Measurements from ENCODE around the gene DDX25. TPM values are rescaled to one million over a fixed set of nuclear protein-coding genes. Genes with fewer than 3 reads are reported as not detected.
A peak's percentile ranks its signal among the peaks of the same experiment; 100 is the strongest.

Gene DDX25
- total RNA-seq, 1 donor from 2014 or later = 1.8 TPM

DNA sequence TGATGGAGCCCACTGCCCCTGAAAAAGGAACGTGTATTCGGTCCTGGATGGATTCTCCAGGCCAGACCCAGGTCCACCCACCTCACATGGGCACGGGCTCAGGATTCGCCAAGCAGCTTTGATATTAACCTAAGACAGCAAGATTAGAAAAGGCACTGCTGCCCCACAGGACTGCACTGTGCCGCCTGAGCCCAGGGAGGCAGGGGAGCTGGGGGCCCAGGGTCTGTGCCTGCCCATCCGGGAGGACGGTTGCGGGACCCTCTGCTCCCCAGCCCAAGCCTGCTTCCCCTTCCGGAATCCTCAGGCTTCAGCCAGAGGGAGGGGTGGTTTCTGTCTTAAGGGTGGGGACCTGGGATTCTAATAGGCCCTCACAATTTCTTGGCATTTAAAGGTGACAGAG lies 28.0 kb downstream of the DDX25 start:
- no peaks in the 10 kb centered on the region for H3K9me3 Mint-ChIP-seq
- no peak overlapping the region for H3K4me3 Mint-ChIP-seq
- peak; percentile 36 for DNase-seq (ENCODE audit: extremely low spot score, unreplicated experiment)
- H3K27me3 Mint-ChIP-seq = peaks cover 2% of the 10 kb centered on the region
- TF ChIP-seq, protein P1, sequence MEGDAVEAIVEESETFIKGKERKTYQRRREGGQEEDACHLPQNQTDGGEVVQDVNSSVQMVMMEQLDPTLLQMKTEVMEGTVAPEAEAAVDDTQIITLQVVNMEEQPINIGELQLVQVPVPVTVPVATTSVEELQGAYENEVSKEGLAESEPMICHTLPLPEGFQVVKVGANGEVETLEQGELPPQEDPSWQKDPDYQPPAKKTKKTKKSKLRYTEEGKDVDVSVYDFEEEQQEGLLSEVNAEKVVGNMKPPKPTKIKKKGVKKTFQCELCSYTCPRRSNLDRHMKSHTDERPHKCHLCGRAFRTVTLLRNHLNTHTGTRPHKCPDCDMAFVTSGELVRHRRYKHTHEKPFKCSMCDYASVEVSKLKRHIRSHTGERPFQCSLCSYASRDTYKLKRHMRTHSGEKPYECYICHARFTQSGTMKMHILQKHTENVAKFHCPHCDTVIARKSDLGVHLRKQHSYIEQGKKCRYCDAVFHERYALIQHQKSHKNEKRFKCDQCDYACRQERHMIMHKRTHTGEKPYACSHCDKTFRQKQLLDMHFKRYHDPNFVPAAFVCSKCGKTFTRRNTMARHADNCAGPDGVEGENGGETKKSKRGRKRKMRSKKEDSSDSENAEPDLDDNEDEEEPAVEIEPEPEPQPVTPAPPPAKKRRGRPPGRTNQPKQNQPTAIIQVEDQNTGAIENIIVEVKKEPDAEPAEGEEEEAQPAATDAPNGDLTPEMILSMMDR (conservative IDR thresholded peaks at IDR 0.05) = no peak
- no peaks in the 10 kb centered on the region for H3K36me3 Mint-ChIP-seq
- H3K4me1 Mint-ChIP-seq (ENCODE audit: unreplicated experiment) = peaks cover 34% of the 10 kb centered on the region
- no peak overlapping the region for H3K27ac Mint-ChIP-seq

- TF ChIP-seq, protein P1 (conservative IDR thresholded peaks at IDR 0.05) = no peak
- H3K4me3 Mint-ChIP-seq = no peak overlapping the region
Measured at GRCh38 chr11:125933030-125933813, 28.9 kb downstream of the DDX25 start.

GRCh38 chr11:125934473-125934872 lies 30.2 kb downstream of the DDX25 start:
- DNase-seq (ENCODE audit: extremely low spot score, unreplicated experiment) = no peak
- Mint-ChIP-seq H3K36me3 (no peaks in the 10 kb centered on the region), H3K4me3 (no peak overlapping the region), H3K9me3 (no peaks in the 10 kb centered on the region), H3K27ac (no peak overlapping the region), H3K27me3 (peaks cover 2% of the 10 kb centered on the region), H3K4me1 (ENCODE audit: unreplicated experiment) (peaks cover 44% of the 10 kb centered on the region)
- TF ChIP-seq, protein P1 (conservative IDR thresholded peaks at IDR 0.05) = no peak

More at GRCh38 chr11:125933030-125933813, 28.9 kb downstream of the DDX25 start:
- Mint-ChIP-seq H3K27me3 (peaks cover 2% of the 10 kb centered on the region), H3K4me1 (ENCODE audit: unreplicated experiment) (peaks cover 36% of the 10 kb centered on the region), H3K9me3 (no peaks in the 10 kb centered on the region), H3K36me3 (no peaks in the 10 kb centered on the region), H3K27ac (no peak overlapping the region)
- no peak for DNase-seq (ENCODE audit: extremely low spot score, unreplicated experiment)

GRCh38 chr11:125935056-125935455 lies 30.7 kb downstream of the DDX25 start:
- Mint-ChIP-seq H3K9me3 (no peaks in the 10 kb centered on the region), H3K36me3 (no peaks in the 10 kb centered on the region), H3K4me3 (no peak overlapping the region), H3K27ac (peak overlapping the region; percentile 54), H3K4me1 (ENCODE audit: unreplicated experiment) (peaks cover 44% of the 10 kb centered on the region), H3K27me3 (peaks cover 2% of the 10 kb centered on the region)
- DNase-seq (ENCODE audit: extremely low spot score, unreplicated experiment) = no peak
- TF ChIP-seq, protein P1 (conservative IDR thresholded peaks at IDR 0.05) = no peak

GRCh38 chr11:125935618-125936199 lies 31.4 kb downstream of the DDX25 start:
- Mint-ChIP-seq H3K4me3 (peak overlapping the region; percentile 48), H3K9me3 (no peaks in the 10 kb centered on the region), H3K4me1 (ENCODE audit: unreplicated experiment) (peaks cover 48% of the 10 kb centered on the region), H3K27ac (peak overlapping the region; percentile 54), H3K36me3 (no peaks in the 10 kb centered on the region), H3K27me3 (peaks cover 2% of the 10 kb centered on the region)
- no peak for DNase-seq (ENCODE audit: extremely low spot score, unreplicated experiment)
- TF ChIP-seq, protein P1 (conservative IDR thresholded peaks at IDR 0.05) = no peak
